ENCODE measurements around the gene CDH2.

Gene CDH2

GRCh38 chr18:28176948-28177827 is at the start of gene CDH2:
CDH2 (minus strand) TSS chr18:28177130; CDS start chr18:28177022, 108 bp downstream.
- peak; percentile 3 to 91 (median 78) for DNase-seq

GRCh38 chr18:28212060-28212459 is 35.1 kb upstream of the CDH2 start:
- DNase-seq, result no peak

GRCh38 chr18:28208712-28209265 is 31.9 kb upstream of the CDH2 start:
- no peak for DNase-seq

GRCh38 chr18:28208268-28208667 is 31.3 kb upstream of the CDH2 start:
- DNase-seq, result no peak

GRCh38 chr18:28204154-28204553 is 27.2 kb upstream of the CDH2 start:
- DNase-seq, result no peak

- no peak for DNase-seq
Measured at GRCh38 chr18:28201056-28201455, 24.1 kb upstream of the CDH2 start.

- no peak for DNase-seq
Measured at GRCh38 chr18:28198620-28199019, 21.7 kb upstream of the CDH2 start.

GRCh38 chr18:28193177-28193778 is 16.3 kb upstream of the CDH2 start:
- no peak for DNase-seq

- DNase-seq, result no peak
Measured at GRCh38 chr18:28189400-28190239, 12.7 kb upstream of the CDH2 start.

GRCh38 chr18:28185121-28185520 is 8.2 kb upstream of the CDH2 start:
- no peak for DNase-seq

GRCh38 chr18:28183418-28184078 is 6.6 kb upstream of the CDH2 start:
- DNase-seq, result no peak

GRCh38 chr18:28181616-28182015 is 4.7 kb upstream of the CDH2 start:
- no peak for DNase-seq

- peak in 1 of 14 donors; percentile 36 for DNase-seq
Measured at GRCh38 chr18:28178720-28179119, 1.8 kb upstream of the CDH2 start.

- peak; percentile 3 to 83 (median 76) for DNase-seq
Measured at GRCh38 chr18:28177828-28178635, 1.1 kb upstream of the CDH2 start.

- DNase-seq, result peak in 4 of 14 donors; percentile 41 to 68 (median 60)
Measured at GRCh38 chr18:28176698-28176947, 307 bp downstream of the CDH2 start.

- DNase-seq, result peak in 7 of 14 donors; percentile 48 to 75 (median 61)
Measured at GRCh38 chr18:28175930-28176697, 816 bp downstream of the CDH2 start.

- DNase-seq, result peak in 8 of 14 donors; percentile 0 to 67 (median 47)
Measured at GRCh38 chr18:28175150-28175929, 1.6 kb downstream of the CDH2 start.

- no peak for DNase-seq
Measured at GRCh38 chr18:28174181-28174905, 2.6 kb downstream of the CDH2 start.

- no peak for DNase-seq
Measured at GRCh38 chr18:28171837-28172236, 5.1 kb downstream of the CDH2 start.
